Mesenchymal stem cell (in vitro differentiated cells and primary cell): ENCODE results near the gene NMUR1.

Source experiments
- DNase-seq: peaks from one replicate; pipeline ENCODE4 v3.0.0-alpha.2; 2013
- H2AFZ ChIP-seq: one replicate; pipeline ENCODE4 v1.6.1; 2013; ENCODE audit warnings: low read depth, mild to moderate bottlenecking, control low read depth, inconsistent platforms, low read length, moderate library complexity
- H2AK5ac ChIP-seq: 2 replicates; pipeline ENCODE4 v1.6.1; 2013; ENCODE audit warnings: low read length, moderate library complexity, mild to moderate bottlenecking, inconsistent platforms; ENCODE audit not compliant: severe bottlenecking
- H2BK120ac ChIP-seq: one replicate; pipeline ENCODE4 v1.6.1; 2013; ENCODE audit warnings: low read depth, mild to moderate bottlenecking, inconsistent platforms, low read length, moderate library complexity
- H2BK12ac ChIP-seq, 2 experiments: one replicate each; pipeline ENCODE4 v1.6.1; 2013; ENCODE audit warnings: inconsistent platforms in 2 of 2, low read length in 2 of 2, mild to moderate bottlenecking in 2 of 2, moderate library complexity in 2 of 2, control low read depth in 1 of 2
- H2BK15ac ChIP-seq: one replicate; pipeline ENCODE4 v1.6.1; 2013; ENCODE audit warnings: mild to moderate bottlenecking, low read depth, inconsistent platforms; ENCODE audit not compliant: poor library complexity, severe bottlenecking
- H2BK5ac ChIP-seq: 2 replicates; pipeline ENCODE4 v1.6.1; 2013; ENCODE audit warnings: low read depth, mild to moderate bottlenecking, low read length, control low read depth, inconsistent platforms; ENCODE audit not compliant: poor library complexity, severe bottlenecking
- H3K14ac ChIP-seq, 2 experiments: one replicate each; pipeline ENCODE4 v1.6.1; 2013; ENCODE audit warnings: inconsistent platforms in 2 of 2, low read length in 2 of 2, control low read depth in 1 of 2, mild to moderate bottlenecking in 1 of 2, moderate library complexity in 1 of 2
- H3K18ac ChIP-seq, 2 experiments: one replicate each; pipeline ENCODE4 v1.6.1; 2013; ENCODE audit warnings: inconsistent platforms in 2 of 2, low read length in 2 of 2, control low read depth in 1 of 2, low read depth in 1 of 2, mild to moderate bottlenecking in 1 of 2
- H3K23ac ChIP-seq, 2 experiments: one replicate each; pipeline ENCODE4 v1.6.1; 2013; ENCODE audit warnings: inconsistent platforms in 2 of 2, low read length in 2 of 2, mild to moderate bottlenecking in 2 of 2, moderate library complexity in 2 of 2, control low read depth in 1 of 2
- H3K27ac ChIP-seq: 2 replicates; pipeline ENCODE4 v1.5.1; 2013; ENCODE audit warnings: mild to moderate bottlenecking, moderate library complexity, low read length, control low read depth, inconsistent platforms; ENCODE audit not compliant: poor library complexity, severe bottlenecking
- H3K27me3 ChIP-seq, 2 experiments: 2 replicates each; pipeline versions ENCODE4 v1.6.1 to v1.7.0; 2013; ENCODE audit warnings: low read length in 2 of 2, mild to moderate bottlenecking in 2 of 2, moderate library complexity in 2 of 2, control low read depth in 1 of 2, inconsistent platforms in 1 of 2; ENCODE audit not compliant: control insufficient read depth in 1 of 2, insufficient read depth in 1 of 2
- H3K36me3 ChIP-seq, 2 experiments: 2 replicates each; pipeline versions ENCODE4 v1.6.1 to v1.7.0; 2013; ENCODE audit warnings: low read length in 2 of 2, control low read depth in 1 of 2, inconsistent platforms in 1 of 2, low read depth in 1 of 2, mild to moderate bottlenecking in 1 of 2; ENCODE audit not compliant: insufficient read depth in 2 of 2, control insufficient read depth in 1 of 2
- H3K4ac ChIP-seq, 2 experiments: one replicate each; pipeline ENCODE4 v1.6.1; 2013; ENCODE audit warnings: inconsistent platforms in 2 of 2, low read length in 2 of 2, mild to moderate bottlenecking in 2 of 2, moderate library complexity in 2 of 2, control low read depth in 1 of 2, low read depth in 1 of 2
- H3K4me1 ChIP-seq: 2 replicates; pipeline ENCODE4 v1.6.1; 2013; ENCODE audit warnings: low read depth, low read length, control low read depth; ENCODE audit not compliant: control insufficient read depth, insufficient read depth
- H3K4me2 ChIP-seq: 2 replicates; pipeline ENCODE4 v1.6.1; 2013; ENCODE audit warnings: low read length, mild to moderate bottlenecking, inconsistent platforms; ENCODE audit not compliant: poor library complexity, severe bottlenecking
- H3K4me3 ChIP-seq, 2 experiments: 2 replicates each; pipeline versions ENCODE4 v1.5.1 to v1.7.0; 2013; ENCODE audit warnings: low read length in 2 of 2, mild to moderate bottlenecking in 2 of 2, control low read depth in 1 of 2, low read depth in 1 of 2; ENCODE audit not compliant: insufficient read depth in 1 of 2
- H3K79me1 ChIP-seq: replicated peaks from 2 replicates; pipeline ENCODE4 v1.6.1; 2013; ENCODE audit warnings: mild to moderate bottlenecking, control low read depth, low read length, inconsistent platforms; ENCODE audit not compliant: poor library complexity, severe bottlenecking
- H3K9ac ChIP-seq: 2 replicates; pipeline ENCODE4 v1.7.0; 2013; ENCODE audit warnings: mild to moderate bottlenecking, low read length, moderate library complexity
- H3K9me3 ChIP-seq: 2 replicates; pipeline ENCODE4 v1.7.0; 2013; ENCODE audit warnings: mild to moderate bottlenecking, low read length; ENCODE audit not compliant: control insufficient read depth
- H4K8ac ChIP-seq: one replicate; pipeline ENCODE4 v1.6.1; 2013; ENCODE audit warnings: inconsistent platforms, mild to moderate bottlenecking, low read length, moderate library complexity
- H4K91ac ChIP-seq: one replicate; pipeline ENCODE4 v1.6.1; 2013; ENCODE audit warnings: mild to moderate bottlenecking, low read length, inconsistent platforms
- WGBS: methylation state at CpG from one replicate; pipeline ENCODE4 v1.1.7; 2013; ENCODE audit warnings: mixed read lengths; 5-methylcytosine and 5-hydroxymethylcytosine counted together

Gene NMUR1

DNA sequence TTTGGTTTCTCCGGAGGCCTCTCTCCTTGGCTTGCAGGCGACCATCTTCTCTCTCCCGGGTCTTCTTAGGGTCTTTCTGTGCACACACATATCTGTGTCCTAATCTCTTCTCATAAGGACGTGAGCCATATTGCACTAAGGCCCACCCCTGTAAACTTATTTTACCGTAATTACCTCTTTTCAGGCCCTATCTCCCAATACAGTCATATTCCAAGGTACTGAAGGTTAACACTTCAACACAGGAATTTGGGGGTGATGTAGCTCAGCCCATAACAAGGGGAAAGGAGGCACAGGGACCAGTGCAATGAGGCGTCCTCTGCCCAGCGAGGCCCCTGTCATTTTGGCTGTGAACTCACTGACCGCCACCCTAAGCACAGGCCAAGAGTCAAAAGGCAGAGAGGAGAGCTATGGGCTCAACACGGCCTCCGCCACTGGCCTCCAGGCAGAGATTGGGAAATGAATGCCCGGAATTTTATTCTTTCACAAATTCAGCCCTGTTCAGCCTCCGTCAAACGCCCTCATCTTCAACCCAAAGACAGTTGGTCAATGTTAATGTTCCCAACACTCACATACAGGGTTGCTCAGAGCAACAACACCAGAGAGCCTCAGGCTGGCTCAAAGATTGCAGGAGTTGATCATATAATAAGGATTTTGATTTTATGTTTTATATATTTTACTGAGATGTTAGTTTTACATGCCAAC lies 15.9 kb upstream of the NMUR1 start:
- Histone ChIP-seq H2BK12ac (peak overlapping the region in 1 of 2 experiments; percentile 98), H3K4ac (peak overlapping the region in 1 of 2 experiments; percentile 22), H3K27ac (no peak overlapping the region), H2AK5ac (no peak overlapping the region), H3K14ac (peak overlapping the region in 1 of 2 experiments; percentile 4), H3K4me2 (no peak overlapping the region), H3K4me1 (peaks cover 7% of the 10 kb centered on the region), H3K79me1 (no peaks in the 10 kb centered on the region), H2BK15ac (no peak overlapping the region), H3K18ac (peak overlapping the region in 1 of 2 experiments; percentile 13), H4K8ac (peak overlapping the region; percentile 7), H2AFZ (no peak overlapping the region), H3K27me3 (peaks cover 0 to 2% of the 10 kb centered on the region in 2 experiments), H2BK120ac (no peak overlapping the region), H4K91ac (no peak overlapping the region), H3K9ac (no peak overlapping the region), H3K36me3 (no peaks in the 10 kb centered on the region), H3K23ac (no peak overlapping the region), H3K9me3 (peaks cover 4% of the 10 kb centered on the region), H3K4me3 (no peak overlapping the region), H2BK5ac (no peak overlapping the region)
- DNase-seq: peak; percentile 24
- 90% methylated on average over 12 of the region's 13 CpGs for WGBS

- peaks cover 0 to 3% of the 10 kb centered on the region in 2 experiments for H3K27me3 ChIP-seq
- peak overlapping the region; percentile 44 to 95 for H2BK12ac ChIP-seq
- no peak overlapping the region for H3K4me3 ChIP-seq
- 61% methylated on average over 14 of the region's 14 CpGs for WGBS
- peak; percentile 89 for DNase-seq
- H2BK5ac ChIP-seq: no peak overlapping the region
- H3K4me2 ChIP-seq: no peak overlapping the region
- no peak overlapping the region for H3K27ac ChIP-seq
- H3K4ac ChIP-seq: no peak overlapping the region
- H2BK15ac ChIP-seq: no peak overlapping the region
- no peak overlapping the region for H4K91ac ChIP-seq
- no peaks in the 10 kb centered on the region for H3K79me1 ChIP-seq
- H3K18ac ChIP-seq: peak overlapping the region; percentile 49 to 83
- peaks cover 7% of the 10 kb centered on the region for H3K4me1 ChIP-seq
- H3K9me3 ChIP-seq: peaks cover 4% of the 10 kb centered on the region
- peak overlapping the region in 1 of 2 experiments; percentile 13 for H3K14ac ChIP-seq
- no peak overlapping the region for H2AK5ac ChIP-seq
- H4K8ac ChIP-seq: no peak overlapping the region
- H2AFZ ChIP-seq: no peak overlapping the region
- no peak overlapping the region for H3K23ac ChIP-seq
- H3K9ac ChIP-seq: no peak overlapping the region
- H2BK120ac ChIP-seq: no peak overlapping the region
- no peaks in the 10 kb centered on the region for H3K36me3 ChIP-seq
Measured at GRCh38 chr2:231545105-231545902, 15.1 kb upstream of the NMUR1 start.

DNA sequence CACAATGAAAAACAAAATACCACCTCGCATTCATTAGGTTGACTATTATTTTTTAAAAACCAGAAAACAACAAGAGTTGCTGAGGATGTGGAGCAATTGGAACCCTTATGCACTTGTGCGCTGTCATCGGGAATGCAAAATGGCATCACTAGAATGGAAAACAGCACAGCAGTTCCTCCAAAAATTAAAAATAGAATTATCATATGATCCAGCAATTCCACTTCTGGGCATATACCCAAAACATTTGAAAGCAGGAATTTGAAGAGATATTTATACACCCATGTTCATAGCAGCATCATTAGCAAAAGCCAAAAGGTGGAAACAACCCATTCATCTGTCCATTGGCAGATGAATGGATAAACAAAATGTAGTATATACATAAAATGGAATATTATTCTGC lies 11.9 kb upstream of the NMUR1 start:
- Histone ChIP-seq H3K9me3 (peaks cover 4% of the 10 kb centered on the region), H3K9ac (no peak overlapping the region), H3K4ac (no peak overlapping the region), H3K18ac (no peak overlapping the region), H3K23ac (no peak overlapping the region), H2BK12ac (no peak overlapping the region), H3K4me2 (no peak overlapping the region), H4K8ac (no peak overlapping the region), H4K91ac (no peak overlapping the region), H2BK5ac (no peak overlapping the region), H3K79me1 (no peaks in the 10 kb centered on the region), H2BK15ac (no peak overlapping the region), H2AK5ac (no peak overlapping the region), H3K4me3 (no peak overlapping the region), H3K4me1 (peaks cover 7% of the 10 kb centered on the region), H2AFZ (no peak overlapping the region), H3K36me3 (no peaks in the 10 kb centered on the region), H2BK120ac (no peak overlapping the region), H3K14ac (no peak overlapping the region), H3K27me3 (peaks cover 0 to 17% of the 10 kb centered on the region in 2 experiments), H3K27ac (no peak overlapping the region)
- 95% methylated on average over 3 of the region's 3 CpGs for whole genome bisulfite sequencing
- no peak for DNase-seq

- no peak for DNase-seq
- Histone ChIP-seq H3K4me1 (peaks cover 7% of the 10 kb centered on the region), H2BK15ac (no peak overlapping the region), H3K9me3 (peaks cover 4% of the 10 kb centered on the region), H2BK12ac (peak overlapping the region in 1 of 2 experiments; percentile 56), H2AK5ac (no peak overlapping the region), H3K36me3 (no peaks in the 10 kb centered on the region), H3K4me3 (no peak overlapping the region), H3K4me2 (no peak overlapping the region), H3K14ac (no peak overlapping the region), H2BK120ac (no peak overlapping the region), H2AFZ (no peak overlapping the region), H3K4ac (no peak overlapping the region), H3K23ac (no peak overlapping the region), H3K9ac (no peak overlapping the region), H3K18ac (no peak overlapping the region), H4K8ac (no peak overlapping the region), H3K27ac (no peak overlapping the region), H3K79me1 (no peaks in the 10 kb centered on the region), H3K27me3 (peaks cover 0 to 17% of the 10 kb centered on the region in 2 experiments), H2BK5ac (no peak overlapping the region), H4K91ac (no peak overlapping the region)
- 70% methylated on average over 11 of the region's 11 CpGs for WGBS
Measured at GRCh38 chr2:231541645-231542044, 11.4 kb upstream of the NMUR1 start.
